HFFc6 (cell line): ENCODE measurements around the gene ZNF581. TPM values are rescaled to one million over a fixed set of nuclear protein-coding genes. Genes with fewer than 3 reads are reported as not detected.

Experiments used
- DNase-seq: peaks from one replicate; pipeline ENCODE4 v3.0.0-alpha.2; 2018
- H3K27ac Mint-ChIP-seq: 2 replicates; pipeline ENCODE4 v1.8.0; 2020; ENCODE audit warnings: mild to moderate bottlenecking, mixed read lengths
- H3K27me3 Mint-ChIP-seq: 2 replicates; pipeline ENCODE4 v1.8.0; 2021; ENCODE audit warnings: mild to moderate bottlenecking, moderate library complexity, mixed read lengths; ENCODE audit not compliant: insufficient read depth
- H3K36me3 Mint-ChIP-seq: 2 replicates; pipeline ENCODE4 v1.8.0; 2021; ENCODE audit warnings: low read depth, mixed read lengths
- H3K4me1 Mint-ChIP-seq: 2 replicates; pipeline ENCODE4 v1.8.0; 2020; ENCODE audit warnings: low read depth, mixed read lengths
- H3K4me3 Mint-ChIP-seq: 2 replicates; pipeline ENCODE4 v1.8.0; 2020; ENCODE audit warnings: mild to moderate bottlenecking, moderate library complexity, mixed read lengths
- H3K9me3 Mint-ChIP-seq: 2 replicates; pipeline ENCODE4 v1.8.0; 2020; ENCODE audit warnings: mild to moderate bottlenecking, mixed read lengths
- CTCF ChIP-seq: fragments of 200-600 bp; sonication (generic); IDR thresholded peaks from 2 replicates; pipeline ENCODE4 v1.5.0; 2021; ENCODE audit warnings: antibody characterized with exemption, mild to moderate bottlenecking
- total RNA-seq, 6 experiments: library from RNA; stranded (reverse); fragmentation: NEBNext Ultra II Directional; extraction: Animal tissue kit (Norgen Biotek cat#: 25700); gene quantifications; 2 replicates in 1 of 6; 3 replicates in 5 of 6; pipeline ENCODE4 v1.2.3, GENCODE V29; 2021

Gene ZNF581
- total RNA-seq, 6 experiments from 2014 or later, result 20.1 to 25.8 (median 21.9) TPM

- no peak for TF ChIP-seq CTCF
- Mint-ChIP-seq H3K4me3 (peak overlapping the region; percentile 88), H3K4me1 (peaks cover 23% of the 10 kb centered on the region), H3K36me3 (peaks cover 20% of the 10 kb centered on the region), H3K27ac (peak overlapping the region; percentile 96), H3K27me3 (peaks cover 3% of the 10 kb centered on the region; the same call in 1 of the 2 replicates), H3K9me3 (no peaks in the 10 kb centered on the region; the same call in 1 of the 2 replicates)
- no peak for DNase-seq
These were observed 18.5 kb upstream of the ZNF581 start for GRCh38 chr19:55625004-55625326.

GRCh38 chr19:55626350-55626749 is 17.1 kb upstream of the ZNF581 start:
- Mint-ChIP-seq H3K36me3 (peaks cover 9% of the 10 kb centered on the region; the same call in 1 of the 2 replicates), H3K9me3 (no peaks in the 10 kb centered on the region; the same call in 1 of the 2 replicates), H3K4me3 (no peak overlapping the region), H3K4me1 (peaks cover 17% of the 10 kb centered on the region), H3K27me3 (no peaks in the 10 kb centered on the region; the same call in 1 of the 2 replicates), H3K27ac (no peak overlapping the region)
- DNase-seq, result no peak
- no peak for TF ChIP-seq CTCF

- TF ChIP-seq CTCF, result peak; percentile 94
- Mint-ChIP-seq H3K9me3 (no peaks in the 10 kb centered on the region), H3K27ac (peak overlapping the region; percentile 40; the same call in 1 of the 2 replicates), H3K4me1 (peaks cover 42% of the 10 kb centered on the region), H3K4me3 (no peak overlapping the region), H3K36me3 (peaks cover 26% of the 10 kb centered on the region), H3K27me3 (peaks cover 5% of the 10 kb centered on the region)
- DNase-seq, result peak; percentile 88
These were observed 11.0 kb upstream of the ZNF581 start for GRCh38 chr19:55632463-55632834.

- peaks cover 38% of the 10 kb centered on the region for H3K36me3 Mint-ChIP-seq
- H3K27ac Mint-ChIP-seq, result no peak overlapping the region
- DNase-seq, result no peak
- no peak overlapping the region; the same call in 1 of the 2 replicates for H3K4me3 Mint-ChIP-seq
- peaks cover 5% of the 10 kb centered on the region for H3K27me3 Mint-ChIP-seq
- H3K9me3 Mint-ChIP-seq, result no peaks in the 10 kb centered on the region
- H3K4me1 Mint-ChIP-seq, result peaks cover 51% of the 10 kb centered on the region
- TF ChIP-seq CTCF, result no peak
These were observed 9.6 kb upstream of the ZNF581 start for GRCh38 chr19:55633861-55634260.

GRCh38 chr19:55635334-55635717 is 8.1 kb upstream of the ZNF581 start:
- Mint-ChIP-seq H3K9me3 (no peaks in the 10 kb centered on the region), H3K36me3 (peaks cover 42% of the 10 kb centered on the region), H3K4me3 (peak overlapping the region; percentile 100), H3K4me1 (peaks cover 64% of the 10 kb centered on the region), H3K27me3 (peaks cover 6% of the 10 kb centered on the region), H3K27ac (peak overlapping the region; percentile 100)
- TF ChIP-seq CTCF, result no peak
- DNase-seq, result no peak
